ENCODE data around the gene VAV3.

The VAV3 gene

GRCh38 chr1:107835151-107835670 is 129.8 kb downstream of the VAV3 start:
- no peak for DNase-seq (ENCODE audit: low read depth in 2 of 2)

DNA sequence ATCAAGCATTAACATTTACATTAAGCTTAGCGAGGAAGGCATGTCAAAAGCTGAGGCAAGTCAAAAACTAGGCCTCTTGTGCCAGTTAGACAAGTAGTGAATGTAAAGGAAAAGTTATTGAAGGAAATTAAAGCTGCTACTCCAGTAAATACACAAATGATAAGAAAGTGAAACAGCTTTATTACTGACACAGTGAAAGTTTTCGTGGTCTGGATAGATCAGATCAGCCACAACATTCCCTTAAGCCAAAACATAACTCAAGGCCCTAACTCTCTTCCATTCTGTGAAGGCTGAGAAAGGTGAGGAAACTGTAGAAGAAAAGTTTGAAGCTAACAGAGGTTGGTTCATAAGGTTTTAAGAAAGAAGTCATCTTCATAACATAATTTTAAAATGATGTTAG is 131.9 kb downstream of the VAV3 start:
- no peak for DNase-seq (ENCODE audit: low read depth in 2 of 2)

DNA sequence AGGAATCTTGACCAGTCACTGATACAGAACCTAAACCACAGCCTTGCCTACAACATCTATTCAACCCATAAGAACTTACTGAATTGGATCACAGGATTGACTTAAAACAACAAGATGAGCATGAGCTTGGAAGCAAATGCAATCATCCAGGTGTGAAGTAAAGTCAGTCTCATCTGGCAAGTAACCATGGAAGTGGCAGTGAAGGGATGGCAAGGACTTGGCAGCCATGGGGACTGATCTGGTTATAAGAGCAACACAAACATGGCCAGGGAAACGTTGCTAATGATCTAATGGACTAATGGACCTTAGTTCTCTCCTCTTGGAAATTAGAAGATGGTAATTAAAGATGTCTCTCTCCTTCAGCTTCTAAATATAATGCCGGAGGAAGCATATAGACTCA is 133.1 kb downstream of the VAV3 start:
- DNase-seq (ENCODE audit: low read depth in 2 of 2), result no peak

- no peak for DNase-seq (ENCODE audit: low read depth in 2 of 2)
These were observed 134.5 kb downstream of the VAV3 start for GRCh38 chr1:107830526-107830925.

- DNase-seq (ENCODE audit: low read depth in 2 of 2), result no peak
These were observed 134.9 kb downstream of the VAV3 start for GRCh38 chr1:107830075-107830474.

DNA sequence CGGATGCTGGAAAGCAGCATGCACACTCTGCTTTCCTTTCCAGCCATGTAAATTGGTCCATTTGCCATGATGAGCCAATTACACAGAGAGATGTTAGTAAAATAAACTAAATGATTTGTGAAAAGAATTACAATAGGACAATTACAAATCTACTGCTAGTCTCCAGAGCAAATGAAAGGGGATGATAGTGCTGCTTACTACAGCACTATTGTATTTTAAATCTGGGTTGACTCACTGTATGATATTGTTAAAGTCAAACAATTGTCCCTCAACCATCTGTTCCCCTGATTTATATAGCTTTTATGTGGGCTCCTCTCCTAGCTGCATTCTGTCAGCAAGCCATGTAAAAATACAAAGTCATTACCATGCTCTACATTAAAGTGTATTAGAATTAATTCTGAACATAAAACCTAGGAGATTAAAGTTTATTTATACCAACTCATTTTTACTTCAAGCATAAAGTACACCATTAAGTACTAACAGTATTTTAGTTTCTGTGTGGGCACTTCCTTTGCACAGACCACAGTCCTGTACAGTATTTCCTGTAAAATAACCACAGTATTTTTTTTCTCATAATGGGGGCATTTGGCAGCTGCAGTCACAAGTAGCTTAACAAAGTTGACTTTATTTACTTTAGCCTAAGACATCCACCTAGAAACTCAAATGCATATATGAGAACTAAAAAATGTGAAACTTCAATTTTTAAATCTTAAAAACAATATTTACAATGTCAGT is 135.8 kb downstream of the VAV3 start:
- DNase-seq (ENCODE audit: low read depth in 2 of 2), result no peak

DNA sequence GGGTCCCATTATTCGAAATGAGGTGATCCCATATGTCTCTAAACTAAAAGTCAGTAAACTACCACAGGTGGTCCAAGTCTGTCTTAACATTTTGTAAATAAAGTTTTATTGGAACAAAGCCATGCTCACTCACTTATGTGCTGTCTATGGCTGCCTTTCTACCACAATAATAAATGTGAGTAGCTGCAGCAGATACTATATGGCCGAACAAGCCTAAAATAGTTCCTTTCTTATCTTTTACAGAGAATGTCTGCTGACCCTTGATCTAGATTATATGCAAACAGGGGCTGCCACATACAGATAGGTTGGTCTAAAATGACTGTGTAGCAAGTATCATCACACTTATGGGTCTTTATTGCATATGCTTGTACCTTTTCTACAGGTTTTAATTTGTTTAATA is 140.0 kb downstream of the VAV3 start:
- DNase-seq (ENCODE audit: low read depth in 2 of 2), result no peak

- peak in 1 of 2 donors; percentile 10 for DNase-seq (ENCODE audit: low read depth in 2 of 2)
These were observed 143.6 kb downstream of the VAV3 start for GRCh38 chr1:107821340-107821739.

- DNase-seq (ENCODE audit: low read depth in 2 of 2), result no peak
These were observed 144.2 kb downstream of the VAV3 start for GRCh38 chr1:107820801-107821200.

DNA sequence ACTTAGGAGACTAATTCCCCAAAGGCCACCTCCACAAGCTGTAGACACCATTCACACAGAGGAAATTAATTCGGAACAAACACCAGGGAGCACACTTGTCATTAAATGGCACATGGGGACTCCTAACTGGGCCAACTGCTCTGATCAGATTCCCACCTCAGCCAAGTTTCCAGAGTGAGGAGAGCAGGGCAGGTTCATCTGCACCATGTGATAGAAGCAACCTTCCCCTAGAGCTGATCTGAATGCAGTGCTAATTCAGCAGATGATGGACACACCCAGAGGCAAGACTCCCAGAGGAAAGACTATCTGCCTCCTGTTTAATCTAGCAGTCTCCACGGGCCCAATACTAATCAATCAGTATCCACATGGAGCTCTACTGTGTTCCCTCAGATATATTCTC is 147.0 kb downstream of the VAV3 start:
- DNase-seq (ENCODE audit: low read depth in 2 of 2), result no peak

- no peak for DNase-seq (ENCODE audit: low read depth in 2 of 2)
These were observed 147.8 kb downstream of the VAV3 start for GRCh38 chr1:107817206-107817605.

DNA sequence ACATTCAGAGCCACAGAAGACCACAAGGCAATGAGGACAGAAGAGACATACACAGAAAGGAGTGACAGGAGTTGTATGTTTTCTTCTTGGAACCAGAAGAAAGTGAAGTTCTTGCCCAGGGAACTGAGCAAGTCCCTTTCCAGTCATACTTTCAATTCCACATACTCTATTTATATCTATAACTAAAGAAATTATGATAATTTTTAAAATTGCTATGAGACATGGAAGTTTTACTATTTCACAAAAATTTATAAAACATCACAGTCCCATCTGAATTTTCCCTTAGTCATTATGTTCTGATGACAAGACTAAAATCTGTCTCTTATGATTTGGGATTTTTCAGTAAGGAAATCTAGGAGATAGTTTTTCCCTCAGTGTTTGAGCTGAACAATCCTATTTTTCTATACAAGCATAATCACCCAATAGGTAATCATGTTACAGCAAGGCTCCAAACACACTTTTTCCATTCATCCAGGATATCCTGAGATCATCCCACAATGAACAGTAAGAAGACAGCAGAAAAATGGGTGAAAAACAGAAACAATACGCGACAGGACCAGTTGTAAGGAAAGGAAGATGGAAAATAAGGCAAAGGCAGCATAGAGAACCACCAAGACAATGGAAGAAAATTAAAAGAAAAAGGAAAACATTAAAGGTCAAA is 154.6 kb downstream of the VAV3 start:
- no peak for DNase-seq (ENCODE audit: low read depth in 2 of 2)

- DNase-seq (ENCODE audit: low read depth in 2 of 2), result no peak
These were observed 157.1 kb downstream of the VAV3 start for GRCh38 chr1:107807855-107808254.

GRCh38 chr1:107807405-107807804 is 157.6 kb downstream of the VAV3 start:
- no peak for DNase-seq (ENCODE audit: low read depth in 2 of 2)

DNA sequence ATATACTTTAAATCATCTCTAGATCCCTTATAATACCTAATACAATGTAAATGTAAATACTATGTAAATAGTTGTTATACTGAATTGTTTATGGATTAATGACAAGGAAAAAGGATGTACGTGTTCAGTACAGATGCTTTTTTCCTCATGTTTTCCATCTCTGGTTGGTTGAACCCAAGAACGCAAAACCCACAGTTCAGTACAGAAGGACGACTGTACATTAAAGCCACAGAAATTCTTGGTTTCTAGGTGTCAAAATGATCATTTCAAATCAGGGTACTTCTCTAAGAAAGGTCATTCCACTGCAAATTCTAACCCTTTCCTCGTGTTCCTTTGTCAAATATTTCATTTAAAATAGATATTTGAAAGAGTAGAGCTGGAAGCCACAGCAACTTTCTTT is 158.1 kb downstream of the VAV3 start:
- no peak for DNase-seq (ENCODE audit: low read depth in 2 of 2)

GRCh38 chr1:107804741-107805140 is 160.2 kb downstream of the VAV3 start:
- no peak for DNase-seq (ENCODE audit: low read depth in 2 of 2)

DNA sequence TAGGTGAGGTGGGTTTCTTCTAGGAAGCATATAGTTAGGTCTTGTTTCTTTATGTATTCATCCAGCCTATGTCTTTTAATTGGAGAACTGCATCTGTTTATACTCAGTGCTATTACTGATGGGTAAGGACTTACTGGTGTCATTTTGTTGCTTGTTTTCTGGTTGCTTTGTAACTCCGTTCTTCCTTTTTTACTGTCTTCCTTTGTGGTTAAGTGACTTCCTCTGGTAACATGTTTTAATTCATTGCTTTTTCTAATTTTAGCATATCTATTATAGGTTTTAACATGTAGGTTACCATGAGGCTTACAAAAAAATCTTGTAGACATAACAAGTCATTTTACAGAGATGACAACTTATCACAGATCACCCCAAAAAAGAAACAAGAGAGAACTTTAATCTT is 160.8 kb downstream of the VAV3 start:
- no peak for DNase-seq (ENCODE audit: low read depth in 2 of 2)

- no peak for DNase-seq (ENCODE audit: low read depth in 2 of 2)
These were observed 161.4 kb downstream of the VAV3 start for GRCh38 chr1:107803579-107803978.

DNA sequence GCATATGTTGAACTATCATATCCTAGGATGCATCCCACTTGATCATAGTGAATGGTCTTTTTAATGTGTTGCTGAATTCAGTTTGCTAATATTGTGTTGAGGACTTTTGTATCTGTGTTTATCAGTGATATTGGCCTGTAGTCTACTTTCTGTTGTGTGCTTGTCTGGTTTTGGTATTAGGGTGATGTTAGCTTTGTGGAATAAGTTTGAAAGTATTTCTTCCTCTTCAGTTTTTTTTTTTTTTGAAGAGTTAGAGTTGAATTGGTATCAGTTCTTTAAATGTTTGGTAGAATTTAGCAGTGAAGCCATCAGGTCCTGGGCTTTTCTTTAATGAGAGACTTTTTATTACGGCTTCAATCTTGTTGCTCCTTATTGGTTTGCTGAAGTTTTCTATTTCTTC is 162.3 kb downstream of the VAV3 start:
- no peak for DNase-seq (ENCODE audit: low read depth in 2 of 2)

- no peak for DNase-seq (ENCODE audit: low read depth in 2 of 2)
These were observed 169.0 kb downstream of the VAV3 start for GRCh38 chr1:107795994-107796393.

- no peak for DNase-seq (ENCODE audit: low read depth in 2 of 2)
These were observed 169.5 kb downstream of the VAV3 start for GRCh38 chr1:107795441-107795840.

DNA sequence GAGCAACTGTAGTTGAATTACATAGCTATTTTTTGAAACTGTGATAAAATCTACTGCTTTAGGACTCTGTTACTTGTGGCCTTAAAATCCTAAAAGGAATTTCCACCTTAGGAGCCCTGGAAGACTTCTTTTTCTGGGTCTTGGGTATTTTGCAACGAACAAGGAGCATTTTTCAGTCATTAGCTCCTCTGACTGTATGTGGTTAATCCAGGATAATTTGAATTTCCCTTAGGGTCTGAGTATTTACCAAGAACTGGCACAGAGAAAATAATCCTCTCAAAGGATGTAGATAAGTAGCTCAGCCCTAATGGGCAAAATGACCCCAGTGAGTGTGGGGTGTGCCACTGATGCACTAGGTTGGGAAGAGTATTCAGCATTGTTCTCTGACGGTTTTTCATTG is 170.4 kb downstream of the VAV3 start:
- no peak for DNase-seq (ENCODE audit: low read depth in 2 of 2)

GRCh38 chr1:107793896-107794453 is 171.0 kb downstream of the VAV3 start:
- no peak for DNase-seq (ENCODE audit: low read depth in 2 of 2)
